Activated CD4-positive, alpha-beta T cell treated with anti-CD3 and anti-CD28 coated beads, Interleukin-2, amount 50 U/mL, for 24 hours (primary cell): ENCODE data around the gene AR.

Experiments
- DNase-seq, 2 donors: peaks; one replicate each; pipeline ENCODE4 v3.0.0-alpha.2; 2020; ENCODE audit warnings: low read depth in 1 of 2, low spot score in 1 of 2

AR gene

DNA sequence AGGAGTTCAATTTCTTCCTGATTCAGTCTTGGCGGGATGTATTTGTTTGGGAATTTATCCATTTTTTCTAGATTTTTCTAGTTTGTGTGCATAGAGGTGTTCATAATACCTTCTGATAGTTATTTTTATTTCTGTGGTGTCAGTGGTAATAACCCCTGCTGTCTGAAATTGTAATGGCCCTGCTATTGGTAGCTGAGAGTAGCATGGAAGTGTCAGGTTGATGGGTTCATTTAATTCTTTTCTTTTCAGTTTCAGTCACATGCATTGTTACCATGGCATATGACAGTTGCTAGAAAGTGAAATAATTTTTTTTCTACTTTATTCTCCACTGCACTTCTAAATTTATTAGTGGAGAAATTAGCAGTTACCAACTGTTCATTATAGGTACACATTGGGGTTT lies 20.7 kb downstream of the AR start:
- no peak for DNase-seq

DNA sequence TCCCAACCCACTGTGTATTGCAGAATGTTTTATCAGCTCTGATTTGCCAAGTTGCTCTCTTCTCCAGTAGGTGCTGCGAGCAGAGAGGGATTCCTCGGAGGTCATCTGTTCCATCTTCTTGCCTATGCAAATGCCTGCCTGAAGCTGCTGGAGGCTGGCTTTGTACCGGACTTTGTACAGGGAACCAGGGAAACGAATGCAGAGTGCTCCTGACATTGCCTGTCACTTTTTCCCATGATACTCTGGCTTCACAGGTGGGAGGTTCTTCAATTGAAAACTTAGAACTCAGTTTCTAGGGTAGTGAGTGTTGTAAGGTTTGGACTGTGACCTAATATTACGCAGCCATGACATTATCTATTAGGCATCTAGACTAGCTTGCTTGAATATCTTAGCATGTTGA lies 24.9 kb downstream of the AR start:
- DNase-seq: no peak

DNA sequence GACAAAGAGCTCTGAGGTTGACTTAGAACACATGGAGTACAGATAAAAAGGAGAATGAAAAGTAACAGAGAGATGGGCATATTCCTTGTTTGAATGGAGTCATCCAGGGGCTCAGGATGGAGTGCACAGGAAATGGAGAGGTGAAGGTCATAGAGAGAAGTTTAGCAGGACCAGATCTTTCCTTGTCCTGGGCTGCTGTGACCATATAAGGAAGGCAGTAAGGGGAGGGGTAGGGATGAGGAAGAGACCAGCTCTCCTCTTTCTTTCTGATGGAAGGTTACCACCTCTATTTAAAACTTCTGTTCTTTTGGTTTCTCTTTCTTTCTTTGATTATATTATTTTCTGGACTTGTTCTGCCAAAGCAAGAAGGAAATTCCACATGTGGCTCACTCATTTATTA lies 27.0 kb downstream of the AR start:
- DNase-seq: no peak

DNA sequence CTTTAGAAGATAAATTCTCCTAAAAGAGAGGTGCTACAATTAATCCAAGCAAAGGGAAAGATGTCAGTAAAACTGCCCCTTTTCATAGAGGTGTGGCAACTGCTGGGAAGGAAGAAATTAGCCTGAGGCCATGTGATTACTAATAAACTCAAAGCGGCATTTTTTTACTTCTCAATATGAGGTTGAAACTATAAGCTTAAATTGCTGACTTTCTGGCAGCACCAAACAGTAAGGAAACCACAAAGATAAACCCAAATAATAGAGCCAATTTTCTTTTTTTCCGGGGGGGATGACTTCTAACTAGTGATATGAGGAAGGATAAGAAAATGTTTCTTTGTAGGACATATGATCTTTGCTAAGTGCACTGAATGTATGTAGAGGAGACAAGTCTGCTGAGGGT lies 30.9 kb downstream of the AR start:
- no peak for DNase-seq

DNA sequence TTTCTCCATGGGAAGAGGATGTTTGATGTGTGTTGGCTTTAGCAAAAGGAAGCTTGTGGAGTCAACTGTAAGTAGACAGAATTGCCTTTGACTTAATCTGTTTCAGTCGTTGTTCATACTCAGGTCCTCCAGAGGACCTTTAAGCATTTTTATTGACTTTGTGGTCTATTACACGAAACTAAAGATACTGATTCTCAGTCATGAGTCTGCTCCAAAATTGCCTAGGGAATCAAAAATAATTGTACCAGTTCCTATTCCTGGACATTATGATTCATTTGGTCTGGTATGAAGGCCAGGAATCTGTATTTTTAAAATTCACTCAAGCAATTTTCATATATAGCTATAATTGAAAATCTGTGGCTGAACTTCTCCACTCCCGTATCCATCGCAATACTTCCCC lies 38.6 kb downstream of the AR start:
- no peak for DNase-seq

DNA sequence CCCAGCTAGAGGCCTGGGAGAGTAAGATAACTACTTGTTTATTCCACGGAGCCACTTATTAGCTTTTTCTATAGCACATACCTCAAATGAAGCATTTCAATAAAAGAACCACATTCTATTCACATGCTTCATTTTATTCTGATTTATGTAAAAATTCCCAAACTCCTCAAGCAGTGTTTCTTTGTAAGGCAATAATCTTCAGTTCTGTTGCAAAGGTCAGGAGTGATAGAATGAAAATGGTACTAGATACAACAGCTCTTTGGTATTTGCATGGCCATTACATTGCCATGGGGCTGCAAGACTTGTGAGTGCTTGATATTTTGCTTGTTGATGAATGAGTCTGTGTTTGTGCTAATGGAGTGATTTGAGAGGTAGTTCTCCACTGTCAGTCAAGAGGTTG lies 39.4 kb downstream of the AR start:
- DNase-seq: no peak

DNA sequence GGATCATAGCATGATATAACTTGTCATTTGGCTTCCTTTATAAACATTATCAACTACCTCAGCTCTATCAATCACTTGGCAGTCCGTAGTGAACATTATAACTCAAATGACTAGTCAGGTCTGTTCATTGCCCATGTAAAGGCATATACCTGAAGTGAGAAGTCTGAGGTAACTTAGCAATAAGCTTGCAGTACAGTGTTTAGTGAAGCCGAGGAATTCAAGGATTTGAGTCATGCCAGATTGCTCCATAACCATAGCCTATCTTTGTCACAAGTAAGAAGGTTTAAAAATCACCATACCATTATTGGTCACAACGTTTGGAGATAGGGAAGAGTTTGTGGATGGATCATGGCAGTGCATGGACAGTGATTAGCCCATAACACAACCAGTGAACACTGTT lies 41.6 kb downstream of the AR start:
- no peak for DNase-seq

DNA sequence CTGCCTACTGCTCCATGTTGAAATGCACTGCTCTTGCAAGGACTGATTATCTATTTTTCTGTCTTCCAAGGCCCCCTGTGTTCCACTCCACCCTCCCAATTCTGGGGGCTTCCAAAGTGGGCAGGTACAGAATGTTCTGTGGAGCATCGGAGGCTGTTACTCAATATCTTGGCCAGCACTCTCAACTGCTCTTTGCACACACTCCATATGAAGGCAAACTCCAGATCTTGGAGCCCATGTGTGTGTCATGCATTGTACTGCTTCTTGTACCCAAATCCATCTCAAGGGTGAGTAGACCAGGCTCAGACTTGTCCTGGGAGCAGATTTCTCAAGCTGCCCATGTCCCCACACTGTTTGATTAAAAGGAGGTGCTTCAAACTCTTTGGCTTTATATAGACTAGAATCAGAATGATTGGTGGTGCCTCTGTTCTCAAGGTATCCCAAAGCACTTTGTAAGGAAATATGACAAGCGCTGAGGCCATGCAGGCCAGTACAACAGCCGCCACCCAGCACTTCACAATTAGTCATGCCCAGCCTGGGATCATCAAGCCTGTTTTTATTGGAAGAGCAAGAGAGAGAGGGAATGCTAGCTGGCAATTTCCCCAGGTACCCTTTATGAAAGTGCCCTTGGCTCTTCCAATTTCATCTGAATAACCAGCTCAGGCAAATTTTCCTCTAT lies 44.3 kb downstream of the AR start:
- DNase-seq: no peak

DNA sequence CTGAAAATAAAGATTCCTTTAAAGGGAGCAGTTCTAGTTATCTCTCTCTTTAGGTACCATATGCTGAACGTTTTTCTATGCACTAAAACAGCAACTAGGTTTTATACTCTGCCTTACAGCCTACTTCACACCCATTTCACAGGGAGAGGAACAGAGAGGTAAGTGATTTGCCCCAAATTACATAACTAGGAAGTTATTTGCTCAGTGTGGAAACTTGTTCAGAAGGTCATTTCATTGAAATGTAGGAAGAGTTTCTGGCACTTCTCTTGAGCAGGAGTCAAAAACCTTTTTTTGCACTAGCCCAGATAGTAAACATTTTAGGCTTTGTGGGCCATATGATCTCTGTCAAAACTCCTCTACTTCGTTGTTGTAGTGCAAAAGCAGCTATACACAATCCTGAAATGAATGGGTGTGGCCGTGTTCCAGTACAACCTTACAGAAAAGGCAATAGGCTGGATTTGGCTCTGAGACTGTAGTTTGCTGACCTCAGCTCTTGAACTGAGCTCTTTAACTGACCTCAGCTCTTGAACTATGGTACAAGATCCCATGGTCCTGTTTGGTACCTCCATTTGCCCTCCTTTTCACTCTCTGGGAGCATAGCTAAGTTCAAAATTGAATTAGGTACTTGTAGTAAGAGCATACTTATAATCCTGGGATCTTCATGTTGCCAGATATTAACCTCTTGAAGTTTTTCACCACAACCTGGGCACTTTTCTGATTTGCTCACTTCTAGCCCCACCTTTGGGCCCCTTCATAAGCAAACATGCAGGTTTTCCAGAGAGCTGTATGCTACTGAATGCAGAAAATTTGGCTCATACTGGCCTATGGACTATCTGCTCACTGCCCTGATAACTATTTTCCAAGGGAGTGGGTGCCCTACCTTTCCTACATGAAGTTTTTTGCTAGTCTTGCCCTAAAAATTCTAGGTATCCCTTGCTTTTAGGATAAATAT lies 53.3 kb downstream of the AR start:
- DNase-seq: no peak

DNA sequence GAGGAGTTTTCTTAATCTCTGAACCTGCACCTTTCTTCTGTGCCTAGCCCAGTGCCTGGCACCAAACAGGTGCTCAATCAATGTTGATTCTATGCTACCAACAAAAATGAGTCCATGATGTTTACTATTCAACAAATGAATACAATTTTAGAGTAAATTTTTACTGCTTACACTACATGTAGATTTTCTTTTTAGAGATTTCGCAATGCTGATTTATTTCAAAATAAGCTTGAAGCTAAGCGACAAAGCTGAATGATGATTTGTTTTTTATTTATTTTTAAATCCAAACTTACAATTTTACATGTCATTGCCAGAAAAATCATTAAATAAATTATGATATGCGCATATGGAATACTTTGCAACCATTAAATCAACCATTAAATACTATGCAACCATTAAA lies 55.7 kb downstream of the AR start:
- DNase-seq: no peak

DNA sequence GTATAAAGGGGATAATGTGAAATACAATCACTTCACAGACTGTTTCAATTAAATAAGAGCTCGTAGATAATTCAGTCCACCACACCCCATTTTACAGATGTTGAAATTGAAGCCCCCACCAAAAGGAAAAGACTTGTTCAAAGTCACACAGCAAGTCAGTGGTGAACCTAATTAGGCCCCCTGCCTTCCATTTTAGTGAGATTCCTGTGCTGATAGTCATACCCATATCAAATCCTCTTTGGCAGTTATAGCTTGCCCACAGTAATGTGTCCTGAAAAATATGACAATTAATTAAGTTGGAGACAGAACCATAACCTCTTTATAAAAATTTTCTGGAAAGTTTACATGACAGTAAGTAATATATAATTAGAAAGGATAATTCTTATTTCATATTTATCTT lies 58.0 kb downstream of the AR start:
- DNase-seq: no peak

DNA sequence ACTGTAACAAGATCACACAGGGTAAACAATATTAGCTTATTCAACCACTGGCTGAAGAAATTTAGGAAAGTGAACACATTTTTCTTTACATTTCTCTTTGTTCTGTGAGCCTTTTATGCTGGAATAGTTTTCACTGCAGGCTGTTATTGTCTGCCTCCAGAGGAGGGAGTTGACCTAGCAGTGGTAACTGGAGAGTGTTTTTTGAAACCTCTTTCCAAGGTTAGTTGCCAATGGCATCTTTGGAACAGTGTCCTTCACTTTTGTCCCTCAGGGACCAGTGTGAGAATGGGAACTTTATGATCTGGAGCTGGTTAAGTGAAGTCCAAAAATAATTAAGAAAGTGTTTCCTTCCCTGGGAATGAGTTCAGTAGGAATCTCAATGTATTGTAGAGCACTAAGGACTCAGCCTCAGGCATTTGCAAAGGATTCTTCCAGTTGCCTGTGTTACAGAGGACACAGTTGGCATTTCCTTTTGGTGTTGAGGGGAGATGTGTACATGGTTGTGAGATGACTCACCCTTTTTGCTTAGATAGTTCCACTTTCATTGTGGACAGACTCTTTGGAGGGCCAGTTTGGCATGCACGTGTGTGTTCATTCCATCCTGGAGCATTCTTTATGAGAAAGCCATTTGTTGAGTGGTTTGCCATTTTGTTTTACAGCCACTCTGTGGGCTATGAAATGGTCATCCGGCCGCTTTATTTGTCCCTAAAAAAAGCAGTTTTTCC lies 61.3 kb downstream of the AR start:
- DNase-seq: no peak

DNA sequence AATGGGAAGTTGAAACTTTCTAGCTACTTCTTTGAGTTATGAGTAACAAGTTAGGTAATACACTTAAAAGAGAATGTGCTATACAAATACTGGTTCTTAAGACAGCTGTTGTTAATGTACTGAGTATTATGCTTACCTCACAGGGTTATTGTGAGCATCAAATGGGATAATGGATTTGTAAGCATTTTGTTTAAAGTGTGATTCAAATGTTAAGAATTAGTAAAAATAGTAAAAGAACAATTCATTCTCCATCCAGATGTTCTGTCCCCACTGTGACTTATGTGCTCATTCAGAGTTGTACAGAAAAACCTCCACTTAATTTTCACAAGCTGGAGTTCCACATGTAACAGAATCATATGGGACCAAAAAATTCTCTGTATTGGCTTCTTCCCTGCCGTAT lies 63.6 kb downstream of the AR start:
- no peak for DNase-seq

DNA sequence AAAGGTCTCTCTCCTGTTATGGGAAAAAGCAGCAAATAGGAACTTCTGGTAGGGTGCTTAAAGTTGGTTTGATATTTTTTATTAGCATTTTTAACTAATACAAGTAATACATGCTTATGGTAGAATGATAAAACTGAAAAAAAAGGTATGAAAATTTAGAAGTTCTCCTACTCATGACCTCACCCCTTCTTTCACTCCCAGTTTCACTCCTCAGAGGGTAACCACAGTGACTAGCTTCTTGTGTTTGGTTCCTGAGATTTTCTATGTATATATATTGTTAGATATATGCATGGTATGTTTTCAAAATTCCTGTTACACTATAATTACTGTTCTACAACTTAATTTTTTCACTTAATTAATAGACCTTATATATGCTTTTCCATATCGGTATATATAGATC lies 66.5 kb downstream of the AR start:
- DNase-seq: no peak

DNA sequence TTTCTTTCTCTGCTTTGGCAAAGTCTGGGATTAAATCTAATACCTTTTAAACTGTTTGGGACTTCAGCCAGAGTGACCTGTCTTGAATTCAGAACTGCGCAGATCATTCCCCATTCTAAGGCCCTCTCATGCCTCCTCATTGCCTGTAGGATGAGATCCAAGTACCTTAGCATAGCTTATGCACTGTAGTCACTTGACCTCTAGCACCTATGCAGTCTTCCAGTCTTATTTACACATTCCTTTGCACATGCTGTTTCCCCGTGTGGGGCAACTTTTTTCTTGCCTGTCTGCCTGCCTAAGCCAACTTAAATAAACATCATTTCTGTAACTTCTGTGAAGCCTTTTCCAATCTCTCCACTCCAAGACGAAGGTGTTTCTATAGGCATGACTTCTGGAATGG lies 68.4 kb downstream of the AR start:
- no peak for DNase-seq

DNA sequence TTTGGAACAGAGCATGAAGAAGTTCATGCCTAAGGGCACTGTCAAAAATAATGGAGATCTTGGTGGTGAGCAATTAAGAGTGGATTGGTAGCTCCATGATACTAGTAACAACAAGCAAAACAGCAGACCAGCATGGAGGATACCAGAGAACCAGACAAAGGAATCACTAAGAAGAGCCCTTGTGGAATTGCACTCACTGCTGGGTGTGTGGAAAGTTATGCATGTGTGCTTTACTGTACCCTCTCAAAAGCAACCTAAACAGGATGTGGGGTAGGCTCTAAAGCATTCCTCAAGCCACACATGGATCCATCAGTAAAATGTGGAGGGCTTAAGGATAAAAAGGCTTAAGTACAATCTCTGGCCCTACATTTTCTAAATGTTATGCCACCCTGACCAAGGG lies 69.5 kb downstream of the AR start:
- DNase-seq: no peak

DNA sequence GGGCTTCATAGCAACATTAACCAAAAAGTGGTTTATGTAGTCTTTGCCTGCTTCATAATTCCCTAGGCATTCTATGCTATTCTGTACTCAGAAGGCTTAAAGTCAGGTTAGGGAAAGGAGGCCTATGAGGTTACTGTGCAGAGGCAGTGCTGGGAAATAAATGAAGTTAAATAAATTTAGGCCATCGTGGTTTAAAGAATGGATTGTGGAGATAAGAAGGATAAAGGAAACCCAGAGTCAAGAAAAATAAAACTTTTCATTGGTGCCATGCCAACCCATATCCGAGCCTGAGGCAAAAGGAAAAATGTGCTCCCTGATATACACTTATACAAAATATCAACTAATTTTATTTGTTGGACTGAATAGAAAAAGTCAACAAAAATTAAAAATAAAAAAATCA lies 70.2 kb downstream of the AR start:
- no peak for DNase-seq

DNA sequence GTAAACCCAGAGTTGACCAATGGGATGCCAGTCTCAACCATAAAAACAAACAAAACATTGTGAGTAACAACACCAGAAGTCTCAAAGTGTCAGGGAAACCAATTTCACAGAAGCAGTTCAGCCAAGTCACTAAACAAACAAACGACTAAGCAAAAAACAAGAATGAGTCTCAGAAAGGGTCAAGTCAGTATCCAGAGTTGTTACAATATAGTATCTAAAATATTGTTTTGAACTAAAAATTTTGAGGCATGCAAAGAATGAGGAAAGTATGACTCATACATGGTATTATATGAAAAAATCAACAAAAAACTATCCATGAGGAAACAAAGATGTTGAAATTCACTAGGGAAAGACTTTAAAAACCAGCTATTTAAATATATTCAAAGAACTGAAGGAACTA lies 70.6 kb downstream of the AR start:
- DNase-seq: no peak

DNA sequence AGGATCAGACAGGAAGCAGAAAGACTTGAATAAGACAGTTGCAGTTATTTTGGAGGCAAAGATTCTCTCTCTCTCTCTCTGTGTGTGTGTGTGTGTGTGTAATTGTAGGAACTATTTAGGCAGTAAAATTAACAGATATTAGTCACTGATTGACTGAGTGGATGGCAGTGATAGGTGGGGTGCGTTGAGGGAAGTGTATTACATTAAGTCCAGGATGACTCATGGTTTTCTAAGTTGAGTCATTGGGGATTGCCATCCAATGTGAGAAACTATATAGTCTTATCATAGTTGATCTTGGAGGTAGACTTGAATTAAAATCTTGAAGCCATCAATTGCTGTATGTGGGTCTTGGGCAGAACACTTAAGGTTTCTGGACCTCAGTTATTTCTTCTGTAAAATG lies 75.4 kb downstream of the AR start:
- DNase-seq: no peak

DNA sequence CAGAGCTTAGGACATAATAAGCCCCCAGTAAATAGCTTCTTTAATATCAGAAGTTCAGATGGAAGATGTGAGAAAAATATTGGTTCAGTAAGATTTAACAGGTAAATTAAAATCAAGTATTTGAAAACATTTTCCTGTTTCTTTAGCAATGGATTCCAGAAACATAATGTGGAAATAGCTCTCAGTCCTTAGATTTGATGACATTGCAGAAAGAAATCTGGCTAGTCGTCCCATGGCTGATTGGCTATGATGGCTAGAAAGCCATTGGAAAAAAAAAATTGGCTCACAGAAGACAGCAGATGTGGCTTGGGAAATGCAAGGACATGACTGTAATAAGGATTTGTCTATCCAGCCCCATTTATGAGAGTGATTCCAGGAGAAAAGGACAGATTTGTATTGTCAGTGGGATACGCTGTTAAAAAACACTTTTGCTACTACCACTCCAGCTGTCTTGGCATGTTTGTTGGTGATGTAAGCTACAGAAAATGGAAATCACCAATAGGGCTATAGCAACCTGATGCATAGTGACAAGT lies 78.3 kb downstream of the AR start:
- DNase-seq: no peak

DNA sequence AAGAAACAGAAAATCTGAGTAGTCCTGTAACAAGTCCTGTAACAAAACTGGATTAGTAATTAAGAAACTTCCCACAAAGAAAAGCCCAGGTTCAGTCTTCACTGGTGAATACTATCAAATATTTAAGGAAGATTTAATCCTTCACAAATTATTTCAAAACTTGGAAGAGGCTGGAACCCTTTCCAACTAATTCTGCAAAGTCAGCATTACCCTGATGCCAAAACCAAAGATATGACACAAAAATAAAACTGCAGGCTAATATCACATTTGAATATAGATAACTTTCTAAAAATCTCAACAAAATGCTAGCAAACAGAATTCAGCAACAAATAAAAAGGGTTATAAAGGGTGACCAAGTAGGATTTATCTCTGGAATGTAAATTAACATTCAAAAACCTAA lies 80.5 kb downstream of the AR start:
- no peak for DNase-seq

DNA sequence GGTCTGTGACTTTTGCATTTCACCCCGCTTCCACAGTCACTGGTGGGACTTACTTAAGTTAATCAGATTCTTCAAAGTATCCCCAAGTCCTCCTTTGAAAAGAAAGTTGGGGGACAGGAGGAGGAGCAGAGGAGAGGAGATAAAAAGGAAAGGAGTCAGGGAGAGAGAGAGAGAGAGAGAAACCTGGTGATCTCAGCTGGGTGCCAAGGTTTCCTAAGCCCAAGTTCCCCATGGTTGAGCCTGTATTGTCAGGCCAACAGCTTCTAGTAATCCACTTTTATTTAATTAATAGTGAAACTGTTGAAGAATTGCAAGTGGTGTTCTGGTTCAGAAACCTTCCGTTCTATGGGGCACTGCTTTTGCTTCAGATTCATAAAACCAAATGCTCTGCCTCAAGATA lies 91.6 kb downstream of the AR start:
- DNase-seq: no peak
